ENCODE results near the gene ZNF285. TPM values are rescaled to one million over a fixed set of nuclear protein-coding genes. Genes with fewer than 3 reads are reported as not detected.
A peak's percentile ranks its signal among the peaks of the same experiment; 100 is the strongest.
"Not testable (repeated sequence)": the region's sequence is repeated elsewhere in the genome, so short reads cannot be mapped to it uniquely, and the experiment has no call there.

The ZNF285 gene
- total RNA-seq: 13.1 and 14.3 TPM in 2 replicates
- long read RNA-seq, full-length matches to known transcripts: 42 of 62 reads
- long read RNA-seq, partial matches to known transcripts: 5 of 62 reads
- long read RNA-seq, other reads (novel, unspliced or antisense): 15 of 62 reads

- H3K27ac Mint-ChIP-seq: peak within 1 kb of the TSS; percentile 96
- H3K4me1 Mint-ChIP-seq (ENCODE audit: low read depth): peaks cover 5% of the 10 kb centered on the region
- H3K36me3 Mint-ChIP-seq (ENCODE audit: insufficient read depth): peaks cover 11% of the 10 kb centered on the region
- peaks cover 15% of the 10 kb centered on the region for H3K9me3 Mint-ChIP-seq (ENCODE audit: low read depth)
- TF ChIP-seq CTCF (IDR thresholded peaks at IDR 0.05; ENCODE audit: unreplicated experiment): no peak
- H3K4me3 Mint-ChIP-seq (ENCODE audit: low read depth): peak within 1 kb of the TSS; percentile 92
- peaks cover 5% of the 10 kb centered on the region for H3K27me3 Mint-ChIP-seq
- DNase-seq (ENCODE audit: low spot score, unreplicated experiment): peak; percentile 94
Observed at GRCh38 chr19:44401139-44402115, at the start of gene ZNF285. ZNF285 (minus strand) TSS chr19:44401608; CDS start chr19:44397213, 4,395 bp downstream.

DNA sequence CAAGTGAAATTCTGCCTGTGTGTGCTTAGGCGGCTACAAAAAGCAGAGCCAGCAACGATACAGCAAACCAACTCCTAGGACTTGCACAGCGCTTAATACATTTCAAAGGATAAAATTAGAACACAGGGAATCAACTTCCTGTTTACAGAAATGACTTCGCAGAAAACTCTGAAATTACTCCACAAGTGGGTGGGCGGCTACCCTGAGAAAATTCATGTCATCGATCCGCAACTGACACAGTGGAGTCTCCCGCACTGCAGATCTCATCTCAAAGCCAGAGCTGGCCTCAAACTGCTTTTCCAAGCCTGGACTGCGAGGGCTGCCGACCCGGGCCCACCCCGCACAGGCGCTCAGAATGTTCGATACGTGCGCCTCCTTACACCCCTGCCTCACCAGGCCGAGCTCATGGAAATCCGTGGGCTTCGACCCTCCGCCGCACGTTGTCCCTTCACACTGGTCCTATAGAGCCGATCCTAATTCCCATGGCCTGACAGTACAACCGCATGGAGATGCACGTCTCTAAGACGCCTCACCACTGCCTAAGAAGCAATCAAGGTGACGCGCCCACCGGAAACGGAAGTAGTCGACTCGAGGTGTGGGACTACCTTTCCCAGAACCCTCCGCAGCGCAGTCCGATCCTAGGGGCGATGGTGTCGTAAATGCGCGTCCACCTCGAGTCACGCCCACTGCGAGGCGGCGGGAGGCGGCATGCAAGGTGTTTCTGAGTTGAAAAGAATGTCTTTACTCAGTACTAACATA, 46.7 kb upstream of the ZNF285 start, which contains the start of gene ZNF229:
Gene ZNF229, minus strand, starts transcription at position 557 of the 759 bp plus-strand sequence. CDS start 5,625 bp downstream, outside the sequence.
- DNase-seq (ENCODE audit: low spot score, unreplicated experiment): peak; percentile 75

DNA sequence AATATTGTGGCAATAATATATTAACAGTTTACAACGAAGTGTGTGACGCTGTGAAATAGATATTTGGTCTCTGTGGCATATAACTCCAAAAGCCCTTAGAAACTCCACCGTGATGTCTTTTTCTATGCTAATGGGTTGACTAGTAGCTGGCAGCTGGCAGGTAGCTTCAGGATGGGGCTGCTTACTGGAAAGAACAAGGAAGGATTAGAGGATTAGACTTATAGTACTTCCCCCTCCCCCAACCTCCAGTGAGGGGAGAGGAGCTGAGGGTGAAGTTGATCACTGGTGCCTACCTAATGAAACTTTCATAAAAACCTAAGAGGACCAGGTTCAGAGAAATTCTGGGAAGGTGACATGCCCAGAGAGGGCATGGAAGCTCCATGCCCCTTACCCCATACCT, 37.0 kb upstream of the ZNF285 start:
- H3K9me3 Mint-ChIP-seq (ENCODE audit: low read depth): peaks cover 28% of the 10 kb centered on the region
- no peak for TF ChIP-seq CTCF (IDR thresholded peaks at IDR 0.05; ENCODE audit: unreplicated experiment)
- H3K36me3 Mint-ChIP-seq (ENCODE audit: insufficient read depth): peaks cover 70% of the 10 kb centered on the region
- no peak for DNase-seq (ENCODE audit: low spot score, unreplicated experiment)
- no peaks in the 10 kb centered on the region for H3K27me3 Mint-ChIP-seq
- H3K4me3 Mint-ChIP-seq (ENCODE audit: low read depth): no peak overlapping the region
- no peak overlapping the region for H3K27ac Mint-ChIP-seq
- peaks cover 3% of the 10 kb centered on the region for H3K4me1 Mint-ChIP-seq (ENCODE audit: low read depth)

More for the DNA sequence above, 46.7 kb upstream of the ZNF285 start, which contains the start of gene ZNF229:
- H3K4me1 Mint-ChIP-seq (ENCODE audit: low read depth): peaks cover 10% of the 10 kb centered on the region
- peaks cover 4% of the 10 kb centered on the region for H3K27me3 Mint-ChIP-seq
- peak within 1 kb of the TSS; percentile 92 for H3K4me3 Mint-ChIP-seq (ENCODE audit: low read depth)
- H3K9me3 Mint-ChIP-seq (ENCODE audit: low read depth): peaks cover 37% of the 10 kb centered on the region
- peaks cover 27% of the 10 kb centered on the region for H3K36me3 Mint-ChIP-seq (ENCODE audit: insufficient read depth)
- H3K27ac Mint-ChIP-seq: peak within 1 kb of the TSS; percentile 96
- no peak for TF ChIP-seq CTCF (IDR thresholded peaks at IDR 0.05; ENCODE audit: unreplicated experiment)

DNA sequence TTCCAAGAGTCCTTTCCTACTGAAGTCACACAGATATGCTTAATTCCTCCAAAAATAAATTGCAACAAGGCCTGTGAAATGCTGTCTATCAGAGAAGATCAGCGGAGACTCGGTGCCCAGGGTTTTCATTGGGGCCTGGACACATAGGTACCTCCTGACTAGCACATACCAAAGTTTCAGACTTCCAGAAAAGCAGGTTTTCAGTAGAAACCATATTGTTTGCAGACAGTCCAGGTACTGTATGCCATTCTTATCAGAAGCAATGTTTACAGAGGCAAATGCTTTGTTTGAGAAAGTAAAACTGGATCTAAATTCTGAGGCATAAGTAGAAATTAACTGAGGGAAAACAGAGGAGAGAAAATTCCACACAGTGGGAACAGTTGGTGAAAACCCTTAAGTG, 34.0 kb upstream of the ZNF285 start:
- Mint-ChIP-seq H3K9me3 (ENCODE audit: low read depth) (peaks cover 46% of the 10 kb centered on the region), H3K36me3 (ENCODE audit: insufficient read depth) (peaks cover 80% of the 10 kb centered on the region), H3K27ac (no peak overlapping the region), H3K4me1 (ENCODE audit: low read depth) (peaks cover 3% of the 10 kb centered on the region), H3K27me3 (no peaks in the 10 kb centered on the region), H3K4me3 (ENCODE audit: low read depth) (no peak overlapping the region)
- DNase-seq (ENCODE audit: low spot score, unreplicated experiment): no peak
- no peak for TF ChIP-seq CTCF (IDR thresholded peaks at IDR 0.05; ENCODE audit: unreplicated experiment)

DNA sequence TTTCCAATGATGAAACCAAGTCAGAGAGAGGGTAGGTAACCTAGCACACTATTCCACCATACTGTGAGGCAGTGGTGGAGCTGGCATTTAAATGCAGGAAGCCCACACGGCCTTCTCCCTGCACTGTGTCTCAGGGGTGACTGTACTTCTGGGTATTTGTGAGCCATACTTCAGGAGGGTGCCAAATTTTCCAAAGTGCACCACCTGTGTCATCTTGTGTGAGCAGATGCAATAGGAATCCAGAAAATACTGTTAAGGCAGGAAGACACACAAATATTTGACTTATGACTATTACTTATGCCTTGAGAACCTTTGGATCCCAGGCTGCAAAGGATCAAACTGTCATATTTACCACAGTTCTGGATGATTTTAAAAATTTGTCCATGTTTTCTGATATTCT, 29.5 kb upstream of the ZNF285 start:
- DNase-seq (ENCODE audit: low spot score, unreplicated experiment): no peak
- Mint-ChIP-seq H3K4me1 (ENCODE audit: low read depth) (peaks cover 3% of the 10 kb centered on the region), H3K4me3 (ENCODE audit: low read depth) (no peak overlapping the region), H3K36me3 (ENCODE audit: insufficient read depth) (peaks cover 89% of the 10 kb centered on the region), H3K27me3 (no peaks in the 10 kb centered on the region), H3K27ac (no peak overlapping the region), H3K9me3 (ENCODE audit: low read depth) (peaks cover 74% of the 10 kb centered on the region)
- no peak for TF ChIP-seq CTCF (IDR thresholded peaks at IDR 0.05; ENCODE audit: unreplicated experiment)

GRCh38 chr19:44415553-44415952, 14.1 kb upstream of the ZNF285 start:
- H3K4me1 Mint-ChIP-seq (ENCODE audit: low read depth); H3K4me3 Mint-ChIP-seq (ENCODE audit: low read depth): not testable (repeated sequence)
- peaks cover 32% of the 10 kb centered on the region for H3K9me3 Mint-ChIP-seq (ENCODE audit: low read depth)

GRCh38 chr19:44389268-44389667, 12.1 kb downstream of the ZNF285 start:
- DNase-seq (ENCODE audit: low spot score, unreplicated experiment); H3K4me3 Mint-ChIP-seq (ENCODE audit: low read depth); H3K27me3 Mint-ChIP-seq; H3K4me1 Mint-ChIP-seq (ENCODE audit: low read depth); H3K27ac Mint-ChIP-seq; H3K9me3 Mint-ChIP-seq (ENCODE audit: low read depth): not testable (repeated sequence)
- peaks cover 66% of the 10 kb centered on the region for H3K36me3 Mint-ChIP-seq (ENCODE audit: insufficient read depth)

More at GRCh38 chr19:44415553-44415952, 14.1 kb upstream of the ZNF285 start:
- DNase-seq (ENCODE audit: low spot score, unreplicated experiment); H3K27ac Mint-ChIP-seq; H3K27me3 Mint-ChIP-seq; H3K36me3 Mint-ChIP-seq (ENCODE audit: insufficient read depth): not testable (repeated sequence)
